Neutrophil (primary cell): ENCODE measurements around the gene PEMT.
"Not testable (repeated sequence)": the region's sequence is repeated elsewhere in the genome, so short reads cannot be mapped to it uniquely, and the experiment has no call there.

ENCODE experiments used
- H3K27ac ChIP-seq: fragments of 200-600 bp; sonication (generic); 2 replicates; pipeline ENCODE4 v1.5.1; 2016; ENCODE audit warnings: mild to moderate bottlenecking, moderate library complexity
- H3K27me3 ChIP-seq: fragments of 200-600 bp; sonication (generic); 2 replicates; pipeline ENCODE4 v1.6.0; 2016; ENCODE audit warnings: mild to moderate bottlenecking
- H3K36me3 ChIP-seq: fragments of 200-600 bp; sonication (generic); 2 replicates; pipeline ENCODE4 v1.5.1; 2017
- H3K4me1 ChIP-seq, 2 experiments: fragments of 200-600 bp in 1 of 2; sonication (generic) in 1 of 2; 1 replicate in 1 of 2; 2 replicates in 1 of 2; pipeline versions ENCODE4 v1.5.1 to v1.6.1; 2013 to 2016; ENCODE audit warnings: low read depth in 1 of 2, low read length in 1 of 2, mild to moderate bottlenecking in 1 of 2, moderate library complexity in 1 of 2; ENCODE audit not compliant: control insufficient read depth in 1 of 2, insufficient read depth in 1 of 2
- H3K4me3 ChIP-seq, 2 experiments: fragments of 200-600 bp in 1 of 2; sonication (generic) in 1 of 2; 1 replicate in 1 of 2; 2 replicates in 1 of 2; pipeline ENCODE4 v1.5.1; 2013 to 2016; ENCODE audit warnings: low read depth in 1 of 2, low read length in 1 of 2, mild to moderate bottlenecking in 1 of 2, moderate library complexity in 1 of 2
- H3K9me3 ChIP-seq: fragments of 200-600 bp; sonication (generic); 2 replicates; pipeline ENCODE4 v1.5.1; 2016
- CTCF ChIP-seq: fragments of 200-600 bp; sonication (generic); IDR thresholded peaks from 2 replicates; pipeline ENCODE4 v1.5.1; 2016; ENCODE audit warnings: antibody characterized with exemption

Gene PEMT

DNA sequence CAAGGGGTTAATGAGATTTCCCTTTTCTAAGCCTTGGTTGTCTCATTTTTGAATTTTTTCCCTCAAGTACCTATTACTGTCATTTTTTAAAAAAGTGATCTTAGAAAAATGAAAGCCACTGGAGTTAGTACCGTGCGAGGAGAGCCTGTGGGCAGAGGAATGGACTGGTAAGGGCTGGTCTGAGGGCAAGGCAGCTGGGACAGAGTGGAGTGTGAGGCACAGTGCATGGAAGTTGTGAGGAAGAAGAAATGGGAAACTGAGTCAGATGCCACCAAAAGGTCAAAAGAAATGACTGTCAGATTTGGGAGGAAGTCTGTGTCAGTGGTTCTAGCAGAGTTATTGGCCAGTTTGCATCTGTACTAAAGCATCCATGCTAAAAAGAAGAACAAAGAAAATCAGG, 103.5 kb downstream of the PEMT start:
- peaks cover 51% of the 10 kb centered on the region for H3K36me3 ChIP-seq
- no peaks in the 10 kb centered on the region for H3K27me3 ChIP-seq
- TF ChIP-seq CTCF, result no peak
- no peak overlapping the region for H3K27ac ChIP-seq
- H3K9me3 ChIP-seq, result no peaks in the 10 kb centered on the region
- H3K4me3 ChIP-seq, result no peak overlapping the region
- H3K4me1 ChIP-seq, result no peaks in the 10 kb centered on the region

GRCh38 chr17:17486416-17486815, 105.1 kb downstream of the PEMT start:
- not testable (repeated sequence) for H3K4me1 ChIP-seq, H3K27me3 ChIP-seq, H3K4me3 ChIP-seq, H3K27ac ChIP-seq, H3K9me3 ChIP-seq
- peaks cover 35% of the 10 kb centered on the region for H3K36me3 ChIP-seq

DNA sequence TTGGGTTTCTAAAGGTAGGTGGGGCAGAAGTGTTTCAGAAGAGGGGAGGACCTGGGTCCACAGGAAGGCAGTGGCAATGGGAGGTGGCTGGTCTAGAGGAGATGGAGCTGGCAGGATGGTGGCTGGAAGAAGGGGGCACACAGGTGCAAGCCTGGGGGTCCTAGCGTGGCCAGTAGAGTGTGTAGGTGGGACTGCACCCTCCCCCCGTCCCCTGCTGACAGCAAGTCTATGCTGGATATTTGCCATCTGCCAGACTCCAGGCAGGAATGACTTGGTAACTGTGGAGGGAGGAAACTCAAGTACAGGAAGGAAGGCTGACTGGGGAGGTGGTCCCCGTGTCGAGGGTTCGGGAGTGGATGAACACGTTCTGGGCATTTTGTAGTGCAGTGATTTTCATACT, 106.1 kb downstream of the PEMT start:
- Histone ChIP-seq H3K36me3 (peaks cover 26% of the 10 kb centered on the region), H3K27ac (no peak overlapping the region), H3K27me3 (no peaks in the 10 kb centered on the region), H3K9me3 (no peaks in the 10 kb centered on the region), H3K4me1 (no peaks in the 10 kb centered on the region), H3K4me3 (no peak overlapping the region)
- TF ChIP-seq CTCF, result no peak

DNA sequence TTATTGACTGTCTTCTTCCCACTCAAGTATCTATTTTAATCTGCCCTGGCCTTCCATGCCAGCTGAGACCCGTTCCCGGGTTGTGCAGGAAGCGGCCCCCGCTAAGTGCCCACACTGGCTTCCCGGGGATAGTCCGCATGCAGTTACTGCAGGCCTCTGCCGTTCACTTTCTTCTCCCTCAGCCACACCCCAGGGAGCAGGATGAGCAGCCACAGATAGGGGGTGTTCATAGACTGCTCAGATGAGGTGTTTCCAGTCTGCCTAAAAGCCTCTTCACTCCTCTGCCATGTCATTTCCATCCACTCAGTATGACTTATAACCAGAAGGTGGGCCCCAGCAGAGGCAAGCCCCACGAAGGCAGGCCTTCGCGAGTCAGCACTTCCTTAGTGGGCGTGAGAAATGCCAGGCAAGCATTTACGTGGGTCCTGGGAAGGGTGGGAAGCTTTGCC, 107.0 kb downstream of the PEMT start:
- Histone ChIP-seq H3K4me1 (no peaks in the 10 kb centered on the region), H3K36me3 (peaks cover 23% of the 10 kb centered on the region), H3K9me3 (no peaks in the 10 kb centered on the region), H3K27ac (no peak overlapping the region), H3K4me3 (no peak overlapping the region), H3K27me3 (no peaks in the 10 kb centered on the region)
- no peak for TF ChIP-seq CTCF

GRCh38 chr17:17481860-17482259, 109.6 kb downstream of the PEMT start:
- H3K4me1 ChIP-seq, result peaks cover 10% of the 10 kb centered on the region in 2 experiments
- H3K27me3 ChIP-seq, result no peaks in the 10 kb centered on the region
- TF ChIP-seq CTCF, result no peak
- H3K4me3 ChIP-seq, result no peak overlapping the region
- H3K9me3 ChIP-seq, result no peaks in the 10 kb centered on the region
- H3K36me3 ChIP-seq, result peaks cover 9% of the 10 kb centered on the region
- H3K27ac ChIP-seq, result no peak overlapping the region

- Histone ChIP-seq H3K27me3 (no peaks in the 10 kb centered on the region), H3K36me3 (peaks cover 4% of the 10 kb centered on the region), H3K9me3 (no peaks in the 10 kb centered on the region), H3K4me1 (peaks cover 10% of the 10 kb centered on the region in 2 experiments), H3K4me3 (no peak overlapping the region), H3K27ac (no peak overlapping the region)
- TF ChIP-seq CTCF, result no peak
These were observed 110.8 kb downstream of the PEMT start for GRCh38 chr17:17480593-17481148.
